PC-9 (cell line): ENCODE measurements around the gene PIP5K1B. TPM values are rescaled to one million over a fixed set of nuclear protein-coding genes. Genes with fewer than 3 reads are reported as not detected.
A peak's percentile ranks its signal among the peaks of the same experiment; 100 is the strongest.

Experiments
- BruUV-seq: library from RNA; stranded (reverse); fragments of 400-500 nt; replicated peaks from 2 replicates; lab custom pipeline; 2021; lab: Mats Ljungman, UMichigan
- CTCF ChIA-PET: fragments of 300-600 bp; sonication (Branson Sonifier 250); formaldehyde crosslinking; loops from one replicate; lab custom pipeline; 2022; ENCODE audit warnings: antibody characterized with exemption; lab: Charles Lee
- POLR2A ChIA-PET: fragments of 300-600 bp; sonication (Branson Sonifier 250); formaldehyde crosslinking; loops from one replicate; lab custom pipeline; 2022; ENCODE audit warnings: antibody characterized with exemption; ENCODE audit not compliant: unreplicated experiment; lab: Charles Lee
- DNase-seq, 2 experiments: peaks; one replicate each; pipeline versions ENCODE4 v3.0.0 to v3.0.0-alpha.2; 2015 to 2022; ENCODE audit warnings: mixed read lengths in 1 of 2
- H2AFZ ChIP-seq: fragments of 200-600 bp; sonication (generic); 2 replicates; pipeline ENCODE4 v1.8.1; 2017; ENCODE audit warnings: antibody characterized with exemption
- H3F3A ChIP-seq: fragments of 200-600 bp; sonication (generic); 2 replicates; pipeline ENCODE4 v1.8.1; 2017; ENCODE audit warnings: antibody characterized with exemption, mild to moderate bottlenecking, low read depth; ENCODE audit not compliant: insufficient read depth
- H3K27ac ChIP-seq: fragments of 200-600 bp; sonication (generic); 2 replicates; pipeline ENCODE4 v1.6.1; 2016; ENCODE audit warnings: mixed run types
- H3K27me3 ChIP-seq: fragments of 200-600 bp; sonication (generic); 2 replicates; pipeline ENCODE4 v1.6.1; 2016; ENCODE audit warnings: low read depth, mixed run types; ENCODE audit not compliant: insufficient read depth
- H3K36me3 ChIP-seq: fragments of 200-600 bp; sonication (generic); 2 replicates; pipeline ENCODE4 v1.6.1; 2016; ENCODE audit warnings: low read depth, mixed run types
- H3K4me1 ChIP-seq: fragments of 200-600 bp; sonication (generic); replicated peaks from 2 replicates; pipeline ENCODE4 v1.6.1; 2016; ENCODE audit warnings: mixed run types; ENCODE audit not compliant: insufficient read depth
- H3K4me2 ChIP-seq: fragments of 200-600 bp; sonication (generic); 2 replicates; pipeline ENCODE4 v1.6.1; 2017; ENCODE audit warnings: mixed run types
- H3K4me3 ChIP-seq: fragments of 200-600 bp; sonication (generic); 2 replicates; pipeline ENCODE4 v1.6.1; 2016; ENCODE audit warnings: mixed run types
- H3K79me2 ChIP-seq: fragments of 200-600 bp; sonication (generic); 2 replicates; pipeline ENCODE4 v1.6.1; 2017; ENCODE audit warnings: low read depth, mixed run types
- H3K9me2 ChIP-seq: fragments of 200-600 bp; sonication (generic); 2 replicates; pipeline ENCODE4 v1.8.1; 2017; ENCODE audit warnings: mild to moderate bottlenecking; ENCODE audit not compliant: insufficient read depth
- H3K9me3 ChIP-seq: fragments of 200-600 bp; sonication (generic); 2 replicates; pipeline ENCODE4 v1.8.1; 2016; ENCODE audit warnings: low read depth; ENCODE audit not compliant: insufficient read depth
- H4K20me1 ChIP-seq: fragments of 200-600 bp; sonication (generic); 2 replicates; pipeline ENCODE4 v1.8.1; 2017; ENCODE audit not compliant: insufficient read depth
- EZH2 ChIP-seq: fragments of 200-600 bp; sonication (generic); IDR thresholded peaks from 2 replicates; pipeline ENCODE4 v1.8.0; 2017; ENCODE audit warnings: antibody characterized with exemption, low read depth
- intact Hi-C: fragments of 100-400 bp; cut with micrococcal nuclease; formaldehyde crosslinking; loops from one replicate; pipeline ENCODE4 v1.10.0; 2022; ENCODE audit not compliant: unreplicated experiment
- total RNA-seq: library from RNA; stranded (reverse); gene quantifications from 2 replicates; pipeline ENCODE4 v1.2.3, GENCODE V29; 2021
- TF ChIP-seq, protein P1 (sequence below): fragments of 200-600 bp; sonication (generic); conservative IDR thresholded peaks from 2 replicates; pipeline ENCODE4 v1.6.1; 2017; ENCODE audit warnings: mixed run types, antibody characterized with exemption, mild to moderate bottlenecking, moderate library complexity

The PIP5K1B gene
- total RNA-seq, 1 experiment from 2014 or later: not detected

DNA sequence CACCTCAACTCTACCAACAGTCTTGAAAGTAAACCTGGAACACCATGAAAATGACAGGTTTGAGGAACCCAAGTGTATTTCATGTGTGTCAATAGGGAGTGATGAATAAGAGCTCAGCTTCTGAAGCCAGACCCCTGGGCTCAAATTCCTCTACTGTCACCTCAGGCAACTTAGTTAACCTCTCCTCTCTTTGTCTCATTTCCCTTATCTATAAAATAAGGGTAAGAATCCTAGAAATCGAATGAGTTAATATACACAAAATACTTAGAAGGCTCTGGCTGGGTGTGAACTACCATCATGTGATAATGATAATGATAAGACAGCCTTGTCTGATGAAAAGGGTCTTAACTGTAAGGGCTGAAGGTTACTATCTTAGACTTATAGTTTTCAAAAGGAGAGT lies 66.3 kb downstream of the PIP5K1B start:
- BruUV-seq: no TSS peak
- Histone ChIP-seq H3K9me2 (no peaks in the 10 kb centered on the region), H2AFZ (no peak overlapping the region), H3K79me2 (no peaks in the 10 kb centered on the region), H3K4me2 (no peak overlapping the region), H3K27ac (no peak overlapping the region), H3K27me3 (peaks cover 60% of the 10 kb centered on the region), H3K4me1 (no peaks in the 10 kb centered on the region), H3K9me3 (no peaks in the 10 kb centered on the region), H3K36me3 (no peaks in the 10 kb centered on the region), H4K20me1 (no peaks in the 10 kb centered on the region), H3K4me3 (no peak overlapping the region), H3F3A (no peaks in the 10 kb centered on the region)
- POLR2A ChIA-PET: no interaction called here
- intact Hi-C loops: no loop called here
- no peak for DNase-seq
- CTCF ChIA-PET: interaction anchor here (0.5 kb wide), 1 partner anchor 418 kb away, joined by 3 read pairs; no protein-coding TSS in a partner anchor
- TF ChIP-seq, protein P1, sequence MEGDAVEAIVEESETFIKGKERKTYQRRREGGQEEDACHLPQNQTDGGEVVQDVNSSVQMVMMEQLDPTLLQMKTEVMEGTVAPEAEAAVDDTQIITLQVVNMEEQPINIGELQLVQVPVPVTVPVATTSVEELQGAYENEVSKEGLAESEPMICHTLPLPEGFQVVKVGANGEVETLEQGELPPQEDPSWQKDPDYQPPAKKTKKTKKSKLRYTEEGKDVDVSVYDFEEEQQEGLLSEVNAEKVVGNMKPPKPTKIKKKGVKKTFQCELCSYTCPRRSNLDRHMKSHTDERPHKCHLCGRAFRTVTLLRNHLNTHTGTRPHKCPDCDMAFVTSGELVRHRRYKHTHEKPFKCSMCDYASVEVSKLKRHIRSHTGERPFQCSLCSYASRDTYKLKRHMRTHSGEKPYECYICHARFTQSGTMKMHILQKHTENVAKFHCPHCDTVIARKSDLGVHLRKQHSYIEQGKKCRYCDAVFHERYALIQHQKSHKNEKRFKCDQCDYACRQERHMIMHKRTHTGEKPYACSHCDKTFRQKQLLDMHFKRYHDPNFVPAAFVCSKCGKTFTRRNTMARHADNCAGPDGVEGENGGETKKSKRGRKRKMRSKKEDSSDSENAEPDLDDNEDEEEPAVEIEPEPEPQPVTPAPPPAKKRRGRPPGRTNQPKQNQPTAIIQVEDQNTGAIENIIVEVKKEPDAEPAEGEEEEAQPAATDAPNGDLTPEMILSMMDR: no peak
- TF ChIP-seq EZH2: no peak

DNA sequence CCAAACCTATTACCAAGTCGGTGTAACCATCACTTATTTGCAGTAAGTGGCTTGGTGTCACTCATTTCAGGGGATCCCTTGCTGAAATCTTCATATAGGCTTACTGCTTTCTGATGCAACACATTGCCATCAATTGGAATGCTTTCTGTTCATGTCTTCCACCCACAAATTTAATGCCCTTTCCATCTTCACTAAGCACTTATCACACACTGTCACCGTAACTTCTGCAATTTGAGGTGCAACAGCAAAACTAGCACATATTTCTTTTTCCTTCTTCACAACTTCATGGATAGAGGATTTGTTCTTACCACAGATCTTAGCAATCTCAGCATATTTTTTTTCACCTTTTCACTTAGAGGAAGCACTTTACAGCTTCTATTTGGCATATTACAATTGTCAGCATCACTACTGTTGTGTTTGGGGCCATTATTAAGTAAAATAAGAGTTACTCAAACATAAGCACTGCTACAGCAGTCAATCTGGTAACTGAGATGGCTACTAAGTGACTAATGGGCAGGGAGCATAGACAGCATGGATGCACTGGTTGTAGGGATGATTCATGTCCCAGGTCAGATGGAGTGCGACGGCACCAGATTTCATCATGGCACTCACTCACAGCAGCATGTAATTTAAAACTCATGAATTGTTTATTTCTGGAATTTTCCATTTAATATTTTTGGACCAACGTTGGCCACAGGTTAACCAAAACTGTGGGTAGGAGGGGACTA lies 70.1 kb downstream of the PIP5K1B start:
- no peak overlapping the region for H3K4me2 ChIP-seq
- peak in 1 of 2 experiments; percentile 44 for DNase-seq
- no peaks in the 10 kb centered on the region for H4K20me1 ChIP-seq
- H3K4me1 ChIP-seq: no peaks in the 10 kb centered on the region
- ChIA-PET CTCF (no interaction called here), POLR2A (no interaction called here)
- no peaks in the 10 kb centered on the region for H3K9me2 ChIP-seq
- no TSS peak for BruUV-seq
- no peaks in the 10 kb centered on the region for H3K79me2 ChIP-seq
- H3K36me3 ChIP-seq: no peaks in the 10 kb centered on the region
- TF ChIP-seq EZH2: no peak
- TF ChIP-seq, protein P1: no peak
- H3K27me3 ChIP-seq: peaks cover 51% of the 10 kb centered on the region
- H3K4me3 ChIP-seq: no peak overlapping the region
- no peaks in the 10 kb centered on the region for H3F3A ChIP-seq
- no peak overlapping the region for H3K27ac ChIP-seq
- intact Hi-C loops: no loop called here
- H2AFZ ChIP-seq: no peak overlapping the region
- H3K9me3 ChIP-seq: no peaks in the 10 kb centered on the region

DNA sequence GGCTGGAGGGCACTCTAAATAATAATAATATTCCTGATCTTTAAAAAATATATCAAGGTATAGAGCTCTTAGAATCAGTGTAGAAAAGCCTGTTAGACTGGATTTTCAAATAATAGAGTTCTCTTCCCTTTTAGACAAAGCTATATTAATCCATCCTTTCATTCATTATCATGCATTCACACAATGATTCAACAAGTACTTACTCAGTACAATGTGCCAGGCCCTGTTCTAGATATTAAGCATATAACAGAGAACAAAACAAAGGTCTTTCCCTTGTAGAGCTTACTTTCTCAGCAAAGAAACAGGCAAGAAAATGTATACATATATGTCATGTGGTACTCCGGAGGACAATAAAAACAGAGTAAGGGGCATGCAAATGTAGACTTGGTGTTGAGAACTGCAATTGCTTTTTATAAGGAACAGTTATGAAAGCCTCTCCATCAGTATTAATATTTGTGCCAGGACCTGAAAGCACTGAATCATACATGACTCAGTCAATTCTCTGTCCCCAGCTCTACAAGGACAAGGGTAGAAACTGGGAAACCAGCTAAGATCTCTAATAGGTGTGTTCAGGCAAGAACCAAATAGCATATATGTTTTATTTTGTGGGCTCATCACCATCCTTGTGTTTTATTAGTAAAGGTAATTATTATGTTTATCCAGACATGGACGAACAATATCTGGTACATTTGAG lies 72.2 kb downstream of the PIP5K1B start:
- H3K4me3 ChIP-seq: no peak overlapping the region
- POLR2A ChIA-PET: no interaction called here
- H4K20me1 ChIP-seq: no peaks in the 10 kb centered on the region
- no peak overlapping the region for H3K27ac ChIP-seq
- intact Hi-C loops: no loop called here
- H3K9me3 ChIP-seq: no peaks in the 10 kb centered on the region
- H3K79me2 ChIP-seq: 0 out of 2 replicates have a peak, but pooled peaks cover 12% of the 10 kb centered on the region
- no TSS peak for BruUV-seq
- H3K27me3 ChIP-seq: peaks cover 31% of the 10 kb centered on the region
- H3K36me3 ChIP-seq: no peaks in the 10 kb centered on the region
- no peaks in the 10 kb centered on the region for H3K9me2 ChIP-seq
- peaks cover 10% of the 10 kb centered on the region for H3K4me1 ChIP-seq
- DNase-seq: no peak
- no peaks in the 10 kb centered on the region for H3F3A ChIP-seq
- no peak overlapping the region for H3K4me2 ChIP-seq
- TF ChIP-seq, protein P1: no peak
- no peak for TF ChIP-seq EZH2
- CTCF ChIA-PET: no interaction called here
- no peak overlapping the region for H2AFZ ChIP-seq
